Heart left ventricle (tissue), 13 donors: ENCODE data around the gene TMEM86B.

Experiments
- POLR2A ChIP-seq, 2 donors: fragments of 450-650 bp; IDR thresholded peaks; one replicate each; pipeline ENCODE4 v1.6.1; 2017; ENCODE audit warnings: antibody characterized with exemption in 2 of 2, mild to moderate bottlenecking in 2 of 2, moderate library complexity in 2 of 2
- TF ChIP-seq, protein P1 (sequence below), 12 donors: fragments of 200-600 bp; sonication (generic) in 4 of 12; IDR thresholded peaks; one replicate each; pipeline versions ENCODE4 v1.5.0 to v1.8.0; 2018 to 2022; ENCODE audit warnings: antibody characterized with exemption in 12 of 12, mild to moderate bottlenecking in 5 of 12
- donor health status: ischemic (EF 13 %, LVEDD 7.1; RV severe dilation, severe dysfunction).
- donor health status: DM: no; HTN: yes; CAD: no.
- donor health status: DM: no; HTN: no; CAD: no.
- donor health status: ischemic (EF 25% LVEDD 6.9; RV normal size, moderate dysfunction).
- donor health status: ischemic (EF 25% LVEDD 5.7; RV mildly dilated, moderate dysfunction).
- donor health status: ischemic (EF 35%, LVEDD 5.7; RV mildly dilated, moderate dysfunction).
- donor health status: nonischemic (EF 11% LVEDD 7.7; RV severe dilation, severe dysfunction).
- donor health status: DM: yes; HTN: yes; CAD: no.
- donor health status: PGD.
- donor health status: ischemic (EF 29% LVEDD 5.4; RV normal size, mild dysfunction).
- donor health status: nonischemic (EF 23%, LVEDD 6.1; RV moderate dilation, normal function).

DNA sequence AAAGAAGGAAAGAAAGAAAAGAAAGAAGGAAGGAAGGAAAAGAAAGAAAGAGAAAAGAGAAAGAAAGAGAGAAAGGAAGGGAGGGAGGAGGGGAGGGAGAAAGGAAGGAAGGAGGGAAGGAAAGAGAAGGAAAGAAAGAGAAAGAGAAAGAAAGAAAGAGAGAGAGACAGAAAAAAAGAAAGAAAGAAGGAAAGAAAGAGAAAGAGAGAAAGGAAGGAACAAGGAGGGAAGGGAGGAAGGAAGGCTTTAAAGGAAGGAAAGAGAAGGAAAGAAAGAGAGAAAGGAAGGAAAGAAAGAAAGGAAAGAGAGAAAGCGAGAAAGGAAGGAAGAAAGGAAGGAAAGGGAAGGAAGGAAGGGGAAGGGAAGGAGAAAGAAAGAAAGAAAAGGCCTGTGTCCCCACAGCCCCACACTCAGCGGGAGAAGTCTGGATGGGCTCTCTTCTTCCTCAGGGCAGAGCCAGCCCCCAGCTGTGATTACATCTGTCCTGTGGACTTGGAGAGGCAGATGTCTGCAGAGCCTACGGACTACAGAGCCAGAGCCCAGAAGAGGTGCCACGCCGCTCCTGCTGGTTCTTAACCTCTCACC lies 28.9 kb downstream of the TMEM86B start:
- no peak for TF ChIP-seq POLR2A (IDR thresholded peaks at IDR 0.05)
- TF ChIP-seq, protein P1, sequence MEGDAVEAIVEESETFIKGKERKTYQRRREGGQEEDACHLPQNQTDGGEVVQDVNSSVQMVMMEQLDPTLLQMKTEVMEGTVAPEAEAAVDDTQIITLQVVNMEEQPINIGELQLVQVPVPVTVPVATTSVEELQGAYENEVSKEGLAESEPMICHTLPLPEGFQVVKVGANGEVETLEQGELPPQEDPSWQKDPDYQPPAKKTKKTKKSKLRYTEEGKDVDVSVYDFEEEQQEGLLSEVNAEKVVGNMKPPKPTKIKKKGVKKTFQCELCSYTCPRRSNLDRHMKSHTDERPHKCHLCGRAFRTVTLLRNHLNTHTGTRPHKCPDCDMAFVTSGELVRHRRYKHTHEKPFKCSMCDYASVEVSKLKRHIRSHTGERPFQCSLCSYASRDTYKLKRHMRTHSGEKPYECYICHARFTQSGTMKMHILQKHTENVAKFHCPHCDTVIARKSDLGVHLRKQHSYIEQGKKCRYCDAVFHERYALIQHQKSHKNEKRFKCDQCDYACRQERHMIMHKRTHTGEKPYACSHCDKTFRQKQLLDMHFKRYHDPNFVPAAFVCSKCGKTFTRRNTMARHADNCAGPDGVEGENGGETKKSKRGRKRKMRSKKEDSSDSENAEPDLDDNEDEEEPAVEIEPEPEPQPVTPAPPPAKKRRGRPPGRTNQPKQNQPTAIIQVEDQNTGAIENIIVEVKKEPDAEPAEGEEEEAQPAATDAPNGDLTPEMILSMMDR (IDR thresholded peaks at IDR 0.05), result no peak
